NCI-H1105 treated with DMSO at 0.1 percent for 48 hours (cell line): Measurements from ENCODE around the gene SPACA4.

Experiments
- DNase-seq: peaks from one replicate; lab custom pipeline; 2025; lab: John Stamatoyannopoulos, UW

The SPACA4 gene

GRCh38 chr19:48634424-48635262 lies 28.1 kb downstream of the SPACA4 start:
- DNase-seq: peak; percentile 92

- peak; percentile 42 for DNase-seq
Measured at GRCh38 chr19:48635263-48635965, 28.9 kb downstream of the SPACA4 start.

- no peak for DNase-seq
Measured at GRCh38 chr19:48635966-48636858, 29.7 kb downstream of the SPACA4 start.

- DNase-seq: peak; percentile 19
Measured at GRCh38 chr19:48636859-48637448, 30.4 kb downstream of the SPACA4 start, which contains the start of gene DBP. Gene DBP, minus strand, starts transcription at chr19:48637379. Its CDS starts 385 bp downstream, at chr19:48636994.

- DNase-seq: peak; percentile 98
Measured at GRCh38 chr19:48637449-48637947, 31.0 kb downstream of the SPACA4 start.

GRCh38 chr19:48637948-48638830 lies 31.6 kb downstream of the SPACA4 start:
- peak; percentile 87 for DNase-seq

- no peak for DNase-seq
Measured at GRCh38 chr19:48638831-48639381, 32.4 kb downstream of the SPACA4 start.

GRCh38 chr19:48639483-48640375 lies 33.2 kb downstream of the SPACA4 start:
- no peak for DNase-seq

GRCh38 chr19:48641850-48642249 lies 35.3 kb downstream of the SPACA4 start:
- no peak for DNase-seq

GRCh38 chr19:48642862-48643261 lies 36.3 kb downstream of the SPACA4 start:
- DNase-seq: no peak

- no peak for DNase-seq
Measured at GRCh38 chr19:48644355-48644754, 37.8 kb downstream of the SPACA4 start.

- peak; percentile 80 for DNase-seq
Measured at GRCh38 chr19:48644839-48645619, 38.5 kb downstream of the SPACA4 start.

GRCh38 chr19:48645620-48646000 lies 39.1 kb downstream of the SPACA4 start:
- DNase-seq: peak; percentile 56

- DNase-seq: peak; percentile 81
Measured at GRCh38 chr19:48646001-48646721, 39.6 kb downstream of the SPACA4 start, which contains the start of gene CA11. Gene CA11, minus strand, starts transcription at chr19:48646187. Its CDS starts 555 bp downstream, at chr19:48645632.

GRCh38 chr19:48646722-48647216 lies 40.2 kb downstream of the SPACA4 start:
- DNase-seq: peak; percentile 92

GRCh38 chr19:48648134-48648533 lies 41.6 kb downstream of the SPACA4 start:
- DNase-seq: no peak

- no peak for DNase-seq
Measured at GRCh38 chr19:48650974-48651682, 44.6 kb downstream of the SPACA4 start.
